HEK293 (cell line): ENCODE measurements around the gene MRC2.

Source experiments
- CTCF ChIA-PET: fragments of 350-600 bp; formaldehyde crosslinking; extraction: SDS; loops from one replicate; lab custom pipeline; 2021; ENCODE audit warnings: antibody characterized with exemption; lab: Yijun Ruan, JAX
- POLR2A ChIA-PET: fragments of 300-600 bp; formaldehyde crosslinking; extraction: SDS; loops from one replicate; lab custom pipeline; 2020; ENCODE audit warnings: antibody characterized with exemption, inconsistent platforms; lab: Yijun Ruan, JAX
- H3K27ac ChIP-seq: fragments of 200-500 bp; sonication (Bioruptor generic); 2 replicates; pipeline ENCODE4 v1.5.1; 2014; ENCODE audit warnings: low read depth, low read length, control low read depth, inconsistent platforms; ENCODE audit errors: extremely low read depth
- H3K36me3 ChIP-seq, 2 experiments: fragments of 200-500 bp in 1 of 2; sonication (Bioruptor generic) in 1 of 2; 1 replicate in 1 of 2; 2 replicates in 1 of 2; pipeline ENCODE4 v1.5.1; 2014 to 2017; ENCODE audit warnings: inconsistent platforms in 2 of 2, low read length in 2 of 2; ENCODE audit not compliant: control insufficient read depth in 2 of 2, insufficient read depth in 1 of 2
- H3K4me1 ChIP-seq: fragments of 200-500 bp; sonication (Bioruptor generic); 2 replicates; pipeline ENCODE4 v1.5.1; 2014; ENCODE audit warnings: mild to moderate bottlenecking, low read length, inconsistent platforms; ENCODE audit not compliant: control insufficient read depth, insufficient read depth
- H3K4me3 ChIP-seq: 2 replicates; pipeline ENCODE4 v1.5.1; 2011; ENCODE audit warnings: low read depth, mild to moderate bottlenecking, control low read depth, low read length, moderate library complexity
- H3K9me3 ChIP-seq: fragments of 200-500 bp; sonication (Bioruptor generic); 2 replicates; pipeline ENCODE4 v1.5.1; 2014; ENCODE audit warnings: low read depth, low read length, inconsistent platforms; ENCODE audit not compliant: control insufficient read depth, insufficient read depth
- HOXA7 ChIP-seq: sonication (generic); formaldehyde crosslinking; IDR thresholded peaks from 2 replicates; pipeline ENCODE4 v1.8.1; 2022; ENCODE audit warnings: missing genetic modification reagents, borderline replicate concordance
- PATZ1 ChIP-seq: fragments of 450-650 bp; formaldehyde crosslinking; IDR thresholded peaks from 2 replicates; pipeline ENCODE4 v1.5.1; 2016; ENCODE audit warnings: missing biosample characterization, missing genetic modification characterization
- SP2 ChIP-seq: fragments of 450-650 bp; formaldehyde crosslinking; IDR thresholded peaks from 2 replicates; pipeline ENCODE4 v1.5.1; 2016; ENCODE audit warnings: missing biosample characterization, missing genetic modification characterization
- SP7 ChIP-seq: fragments of 450-650 bp; formaldehyde crosslinking; IDR thresholded peaks from 2 replicates; pipeline ENCODE4 v1.5.1; 2016; ENCODE audit warnings: missing biosample characterization, missing genetic modification characterization
- ZBTB17 ChIP-seq: fragments of 450-650 bp; formaldehyde crosslinking; IDR thresholded peaks from 2 replicates; pipeline ENCODE4 v1.5.1; 2016; ENCODE audit warnings: missing biosample characterization, missing genetic modification characterization
- ZFHX2 ChIP-seq: fragments of 450-650 bp; formaldehyde crosslinking; conservative IDR thresholded peaks from 2 replicates; pipeline ENCODE4 v1.5.1; 2016; ENCODE audit warnings: missing biosample characterization, missing genetic modification characterization
- ZIC2 ChIP-seq: fragments of 450-650 bp; formaldehyde crosslinking; IDR thresholded peaks from 2 replicates; pipeline ENCODE4 v1.5.1; 2016; ENCODE audit warnings: missing biosample characterization, missing genetic modification characterization
- ZNF133 ChIP-seq: fragments of 450-650 bp; formaldehyde crosslinking; IDR thresholded peaks from 2 replicates; pipeline ENCODE4 v1.5.1; 2016; ENCODE audit warnings: missing biosample characterization, missing genetic modification characterization
- ZNF140 ChIP-seq: fragments of 450-650 bp; formaldehyde crosslinking; IDR thresholded peaks from 2 replicates; pipeline ENCODE4 v1.5.1; 2016; ENCODE audit warnings: missing biosample characterization, missing genetic modification characterization
- ZNF202 ChIP-seq: fragments of 450-650 bp; formaldehyde crosslinking; IDR thresholded peaks from 2 replicates; pipeline ENCODE4 v1.5.1; 2016; ENCODE audit warnings: missing biosample characterization, missing genetic modification characterization, borderline replicate concordance
- ZNF266 ChIP-seq: fragments of 450-650 bp; formaldehyde crosslinking; IDR thresholded peaks from 2 replicates; pipeline ENCODE4 v1.5.1; 2016; ENCODE audit warnings: missing biosample characterization, missing genetic modification characterization, low read depth
- ZNF335 ChIP-seq: fragments of 450-650 bp; formaldehyde crosslinking; conservative IDR thresholded peaks from 2 replicates; pipeline ENCODE4 v1.5.1; 2016; ENCODE audit warnings: missing biosample characterization, missing genetic modification characterization
- ZNF354C ChIP-seq: fragments of 450-650 bp; formaldehyde crosslinking; IDR thresholded peaks from 2 replicates; pipeline ENCODE4 v1.5.1; 2016; ENCODE audit warnings: missing biosample characterization, missing genetic modification characterization, low read depth, borderline replicate concordance
- ZNF433 ChIP-seq: fragments of 450-650 bp; formaldehyde crosslinking; IDR thresholded peaks from 2 replicates; pipeline ENCODE4 v1.5.1; 2016; ENCODE audit warnings: missing biosample characterization, missing genetic modification characterization, low read depth
- ZNF501 ChIP-seq: fragments of 450-650 bp; formaldehyde crosslinking; IDR thresholded peaks from 2 replicates; pipeline ENCODE4 v1.5.1; 2016; ENCODE audit warnings: missing biosample characterization, missing genetic modification characterization
- ZNF513 ChIP-seq: fragments of 450-650 bp; IDR thresholded peaks from 2 replicates; pipeline ENCODE4 v1.5.1; 2018; ENCODE audit warnings: missing biosample characterization, missing genetic modification characterization
- ZNF529 ChIP-seq: fragments of 450-650 bp; formaldehyde crosslinking; IDR thresholded peaks from 2 replicates; pipeline ENCODE4 v1.5.1; 2017; ENCODE audit warnings: missing genetic modification characterization, missing biosample characterization; ENCODE audit not compliant: insufficient replicate concordance
- ZNF558 ChIP-seq: fragments of 450-650 bp; formaldehyde crosslinking; IDR thresholded peaks from 2 replicates; pipeline ENCODE4 v1.5.1; 2016; ENCODE audit warnings: missing biosample characterization, missing genetic modification characterization
- ZNF624 ChIP-seq: fragments of 450-650 bp; formaldehyde crosslinking; IDR thresholded peaks from 2 replicates; pipeline ENCODE4 v1.5.1; 2017; ENCODE audit warnings: missing biosample characterization, missing genetic modification characterization
- ZNF654 ChIP-seq: fragments of 450-650 bp; formaldehyde crosslinking; IDR thresholded peaks from 2 replicates; pipeline ENCODE4 v1.5.1; 2016; ENCODE audit warnings: low read depth, missing biosample characterization, missing genetic modification characterization
- TF ChIP-seq, protein P1 (sequence below): fragments of 450-650 bp; formaldehyde crosslinking; IDR thresholded peaks from 2 replicates; pipeline ENCODE4 v1.5.1; 2016; ENCODE audit warnings: missing biosample characterization, missing genetic modification characterization, borderline replicate concordance
- TF ChIP-seq, protein P2 (sequence below): fragments of 450-650 bp; formaldehyde crosslinking; IDR thresholded peaks from 2 replicates; pipeline ENCODE4 v1.5.1; 2017; ENCODE audit warnings: missing biosample characterization, mild to moderate bottlenecking, missing genetic modification characterization, moderate library complexity
- TF ChIP-seq, protein P3 (sequence below): fragments of 450-650 bp; formaldehyde crosslinking; IDR thresholded peaks from 2 replicates; pipeline ENCODE4 v1.5.1; 2016; ENCODE audit warnings: missing biosample characterization, missing genetic modification characterization
- TF ChIP-seq, protein P4 (sequence below): fragments of 450-650 bp; formaldehyde crosslinking; IDR thresholded peaks from 2 replicates; pipeline ENCODE4 v1.5.1; 2016; ENCODE audit warnings: missing biosample characterization, missing genetic modification characterization

Gene MRC2

DNA sequence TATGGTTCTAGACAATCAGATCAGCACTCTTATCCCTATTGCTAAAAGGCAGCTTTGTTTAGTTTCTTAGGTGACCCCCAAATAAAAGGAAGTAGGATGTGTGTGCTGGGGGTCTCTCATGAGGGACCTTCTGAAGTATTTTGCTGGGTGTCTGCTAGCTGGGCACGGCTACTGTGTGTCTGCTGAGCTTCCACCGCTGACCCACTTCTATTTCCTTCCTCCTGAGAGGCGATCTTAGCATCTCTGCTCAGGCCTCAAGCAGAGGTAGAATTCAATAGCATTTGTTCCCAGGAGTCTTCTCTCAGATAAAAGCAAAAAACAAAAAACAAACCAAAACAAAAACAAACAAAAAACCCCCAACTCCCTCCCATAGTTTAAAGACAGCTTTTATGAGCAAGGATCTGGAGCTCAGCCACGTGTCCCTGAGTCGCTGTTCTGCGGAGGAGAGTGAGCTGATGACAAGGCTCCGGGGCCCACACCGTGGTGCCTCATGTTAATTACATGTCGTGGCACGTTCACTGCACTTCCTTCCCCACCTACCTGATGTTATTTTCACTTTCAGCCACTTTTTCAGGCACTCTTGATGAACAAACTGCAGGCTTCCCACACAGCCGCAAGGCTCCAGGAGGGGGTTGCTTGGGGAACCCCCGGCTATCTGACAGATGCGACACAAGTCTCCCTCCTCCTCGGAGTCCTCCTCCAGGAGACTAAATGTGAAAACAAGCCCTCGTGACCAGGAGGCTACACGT, 97.1 kb downstream of the MRC2 start:
- Histone ChIP-seq H3K9me3 (no peaks in the 10 kb centered on the region), H3K27ac (no peak overlapping the region), H3K4me3 (no peak overlapping the region), H3K4me1 (peaks cover 4% of the 10 kb centered on the region; the same call in 1 of the 2 replicates), H3K36me3 (no peaks in the 10 kb centered on the region)
- ChIA-PET CTCF (interaction anchor here (0.6 kb wide), 1 partner anchor 244 kb away, joined by 3 read pairs; no protein-coding TSS in a partner anchor), POLR2A (interaction anchor here (0.6 to 0.7 kb wide), 2 partner anchors 96 to 687 kb away, joined by 3 to 4 read pairs; no protein-coding TSS in a partner anchor)
- peak; percentile 32; the same call in 1 of the 2 replicates for TF ChIP-seq ZIC2 (tag by site-specific recombination)
- TF ChIP-seq, protein P1, sequence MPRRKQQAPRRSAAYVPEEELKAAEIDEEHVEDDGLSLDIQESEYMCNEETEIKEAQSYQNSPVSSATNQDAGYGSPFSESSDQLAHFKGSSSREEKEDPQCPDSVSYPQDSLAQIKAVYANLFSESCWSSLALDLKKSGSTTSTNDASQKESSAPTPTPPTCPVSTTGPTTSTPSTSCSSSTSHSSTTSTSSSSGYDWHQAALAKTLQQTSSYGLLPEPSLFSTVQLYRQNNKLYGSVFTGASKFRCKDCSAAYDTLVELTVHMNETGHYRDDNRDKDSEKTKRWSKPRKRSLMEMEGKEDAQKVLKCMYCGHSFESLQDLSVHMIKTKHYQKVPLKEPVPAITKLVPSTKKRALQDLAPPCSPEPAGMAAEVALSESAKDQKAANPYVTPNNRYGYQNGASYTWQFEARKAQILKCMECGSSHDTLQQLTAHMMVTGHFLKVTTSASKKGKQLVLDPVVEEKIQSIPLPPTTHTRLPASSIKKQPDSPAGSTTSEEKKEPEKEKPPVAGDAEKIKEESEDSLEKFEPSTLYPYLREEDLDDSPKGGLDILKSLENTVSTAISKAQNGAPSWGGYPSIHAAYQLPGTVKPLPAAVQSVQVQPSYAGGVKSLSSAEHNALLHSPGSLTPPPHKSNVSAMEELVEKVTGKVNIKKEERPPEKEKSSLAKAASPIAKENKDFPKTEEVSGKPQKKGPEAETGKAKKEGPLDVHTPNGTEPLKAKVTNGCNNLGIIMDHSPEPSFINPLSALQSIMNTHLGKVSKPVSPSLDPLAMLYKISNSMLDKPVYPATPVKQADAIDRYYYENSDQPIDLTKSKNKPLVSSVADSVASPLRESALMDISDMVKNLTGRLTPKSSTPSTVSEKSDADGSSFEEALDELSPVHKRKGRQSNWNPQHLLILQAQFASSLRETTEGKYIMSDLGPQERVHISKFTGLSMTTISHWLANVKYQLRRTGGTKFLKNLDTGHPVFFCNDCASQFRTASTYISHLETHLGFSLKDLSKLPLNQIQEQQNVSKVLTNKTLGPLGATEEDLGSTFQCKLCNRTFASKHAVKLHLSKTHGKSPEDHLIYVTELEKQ (tag by site-specific recombination) = no peak
- no peak for TF ChIP-seq ZNF202
- TF ChIP-seq, protein P2, sequence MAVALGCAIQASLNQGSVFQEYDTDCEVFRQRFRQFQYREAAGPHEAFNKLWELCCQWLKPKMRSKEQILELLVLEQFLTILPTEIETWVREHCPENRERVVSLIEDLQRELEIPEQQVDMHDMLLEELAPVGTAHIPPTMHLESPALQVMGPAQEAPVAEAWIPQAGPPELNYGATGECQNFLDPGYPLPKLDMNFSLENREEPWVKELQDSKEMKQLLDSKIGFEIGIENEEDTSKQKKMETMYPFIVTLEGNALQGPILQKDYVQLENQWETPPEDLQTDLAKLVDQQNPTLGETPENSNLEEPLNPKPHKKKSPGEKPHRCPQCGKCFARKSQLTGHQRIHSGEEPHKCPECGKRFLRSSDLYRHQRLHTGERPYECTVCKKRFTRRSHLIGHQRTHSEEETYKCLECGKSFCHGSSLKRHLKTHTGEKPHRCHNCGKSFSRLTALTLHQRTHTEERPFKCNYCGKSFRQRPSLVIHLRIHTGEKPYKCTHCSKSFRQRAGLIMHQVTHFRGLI (tag by site-specific recombination) = no peak
- peak; percentile 81 for TF ChIP-seq SP7 (tag by site-specific recombination)
- TF ChIP-seq ZNF501 (tag by site-specific recombination) = no peak
- no peak for TF ChIP-seq ZNF133 (tag by site-specific recombination)
- no peak for TF ChIP-seq ZNF433 (tag by site-specific recombination)
- no peak for TF ChIP-seq HOXA7 (CRISPR knock-in tag)
- TF ChIP-seq ZNF558 (tag by site-specific recombination) = no peak
- TF ChIP-seq ZNF335 = peak; percentile 49
- TF ChIP-seq PATZ1 (tag by site-specific recombination) = peak; percentile 47; the same call in 1 of the 2 replicates
- TF ChIP-seq, protein P3, sequence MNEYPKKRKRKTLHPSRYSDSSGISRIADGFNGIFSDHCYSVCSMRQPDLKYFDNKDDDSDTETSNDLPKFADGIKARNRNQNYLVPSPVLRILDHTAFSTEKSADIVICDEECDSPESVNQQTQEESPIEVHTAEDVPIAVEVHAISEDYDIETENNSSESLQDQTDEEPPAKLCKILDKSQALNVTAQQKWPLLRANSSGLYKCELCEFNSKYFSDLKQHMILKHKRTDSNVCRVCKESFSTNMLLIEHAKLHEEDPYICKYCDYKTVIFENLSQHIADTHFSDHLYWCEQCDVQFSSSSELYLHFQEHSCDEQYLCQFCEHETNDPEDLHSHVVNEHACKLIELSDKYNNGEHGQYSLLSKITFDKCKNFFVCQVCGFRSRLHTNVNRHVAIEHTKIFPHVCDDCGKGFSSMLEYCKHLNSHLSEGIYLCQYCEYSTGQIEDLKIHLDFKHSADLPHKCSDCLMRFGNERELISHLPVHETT (tag by site-specific recombination) = no peak
- no peak for TF ChIP-seq ZNF529 (tag by site-specific recombination)
- no peak for TF ChIP-seq SP2
- no peak for TF ChIP-seq ZNF624 (tag by site-specific recombination)
- peak; percentile 47 for TF ChIP-seq ZBTB17 (tag by site-specific recombination)
- TF ChIP-seq, protein P4, sequence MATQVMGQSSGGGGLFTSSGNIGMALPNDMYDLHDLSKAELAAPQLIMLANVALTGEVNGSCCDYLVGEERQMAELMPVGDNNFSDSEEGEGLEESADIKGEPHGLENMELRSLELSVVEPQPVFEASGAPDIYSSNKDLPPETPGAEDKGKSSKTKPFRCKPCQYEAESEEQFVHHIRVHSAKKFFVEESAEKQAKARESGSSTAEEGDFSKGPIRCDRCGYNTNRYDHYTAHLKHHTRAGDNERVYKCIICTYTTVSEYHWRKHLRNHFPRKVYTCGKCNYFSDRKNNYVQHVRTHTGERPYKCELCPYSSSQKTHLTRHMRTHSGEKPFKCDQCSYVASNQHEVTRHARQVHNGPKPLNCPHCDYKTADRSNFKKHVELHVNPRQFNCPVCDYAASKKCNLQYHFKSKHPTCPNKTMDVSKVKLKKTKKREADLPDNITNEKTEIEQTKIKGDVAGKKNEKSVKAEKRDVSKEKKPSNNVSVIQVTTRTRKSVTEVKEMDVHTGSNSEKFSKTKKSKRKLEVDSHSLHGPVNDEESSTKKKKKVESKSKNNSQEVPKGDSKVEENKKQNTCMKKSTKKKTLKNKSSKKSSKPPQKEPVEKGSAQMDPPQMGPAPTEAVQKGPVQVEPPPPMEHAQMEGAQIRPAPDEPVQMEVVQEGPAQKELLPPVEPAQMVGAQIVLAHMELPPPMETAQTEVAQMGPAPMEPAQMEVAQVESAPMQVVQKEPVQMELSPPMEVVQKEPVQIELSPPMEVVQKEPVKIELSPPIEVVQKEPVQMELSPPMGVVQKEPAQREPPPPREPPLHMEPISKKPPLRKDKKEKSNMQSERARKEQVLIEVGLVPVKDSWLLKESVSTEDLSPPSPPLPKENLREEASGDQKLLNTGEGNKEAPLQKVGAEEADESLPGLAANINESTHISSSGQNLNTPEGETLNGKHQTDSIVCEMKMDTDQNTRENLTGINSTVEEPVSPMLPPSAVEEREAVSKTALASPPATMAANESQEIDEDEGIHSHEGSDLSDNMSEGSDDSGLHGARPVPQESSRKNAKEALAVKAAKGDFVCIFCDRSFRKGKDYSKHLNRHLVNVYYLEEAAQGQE = no peak
- no peak for TF ChIP-seq ZNF140 (tag by site-specific recombination)
- TF ChIP-seq ZNF654 (tag by site-specific recombination) = no peak
- peak; percentile 93 for TF ChIP-seq ZFHX2 (tag by site-specific recombination)
- no peak for TF ChIP-seq ZNF513 (tag by site-specific recombination)
- no peak for TF ChIP-seq ZNF354C (tag by site-specific recombination)
- no peak for TF ChIP-seq ZNF266 (tag by site-specific recombination)
